UCSD-AML1 (cell line): ENCODE results near the gene RSU1.

ENCODE experiments used
- DNase-seq: peaks from one replicate; lab custom pipeline; 2025; ENCODE audit not compliant: unreplicated experiment; lab: John Stamatoyannopoulos, UW

RSU1 gene

DNA sequence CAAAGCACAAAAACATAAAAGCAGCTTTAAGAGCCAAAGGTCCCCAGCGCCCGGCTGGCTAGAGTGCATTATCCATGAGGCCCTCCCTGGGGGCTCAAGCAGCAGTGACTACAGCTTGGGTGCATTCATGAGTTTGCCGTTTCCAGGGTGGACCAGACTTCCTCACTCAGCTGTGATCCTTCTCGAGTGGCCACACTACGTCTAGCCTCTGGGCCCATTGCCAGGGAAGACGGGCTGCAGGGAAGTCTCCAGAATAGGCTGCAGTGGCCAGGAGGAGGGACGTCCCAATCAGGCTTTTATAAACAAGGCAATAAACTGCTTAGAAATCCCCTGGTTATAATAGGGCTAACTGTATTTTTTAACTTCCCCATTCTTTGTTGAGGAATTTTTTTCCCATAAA, 206.2 kb downstream of the RSU1 start:
- DNase-seq, result no peak

DNA sequence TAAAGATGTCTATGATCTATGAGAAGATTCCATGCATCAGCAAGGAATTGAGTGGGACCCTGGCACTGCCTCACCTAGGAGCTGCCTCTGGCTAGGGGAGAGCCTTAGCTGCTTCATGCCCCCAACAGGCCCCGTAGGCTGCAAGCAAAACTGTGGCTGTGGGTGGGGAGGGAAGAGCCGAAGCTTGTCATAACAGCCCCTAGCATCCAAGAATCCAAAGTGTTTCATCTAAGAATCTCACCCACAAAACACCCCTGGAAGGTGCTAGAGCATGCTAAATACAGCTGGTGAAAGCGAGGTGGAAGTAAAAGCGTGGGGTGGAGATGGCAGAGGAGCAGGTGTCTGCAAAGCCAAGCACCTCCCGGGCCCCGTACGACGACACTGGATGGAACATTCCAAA, 208.0 kb downstream of the RSU1 start:
- DNase-seq, result no peak

DNA sequence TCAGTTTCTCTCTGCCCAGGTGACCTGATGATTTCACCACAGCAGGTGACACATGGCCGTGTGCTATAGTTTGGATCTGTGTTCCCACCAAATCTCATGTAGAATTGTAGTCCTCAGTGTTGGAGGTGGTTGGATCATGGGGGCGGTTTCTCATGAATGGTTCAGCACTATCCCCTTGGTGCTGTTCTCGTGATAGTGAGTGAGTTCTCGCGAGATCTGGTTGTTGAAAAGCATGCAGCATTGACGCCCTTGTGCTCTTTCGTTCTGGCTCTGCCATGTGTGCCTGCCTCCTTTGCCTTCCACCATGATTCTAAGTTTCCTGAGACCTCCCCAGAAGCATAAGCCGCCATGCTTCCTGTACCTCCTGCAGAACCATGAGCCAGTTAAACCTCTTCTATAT, 210.3 kb downstream of the RSU1 start:
- no peak for DNase-seq

DNA sequence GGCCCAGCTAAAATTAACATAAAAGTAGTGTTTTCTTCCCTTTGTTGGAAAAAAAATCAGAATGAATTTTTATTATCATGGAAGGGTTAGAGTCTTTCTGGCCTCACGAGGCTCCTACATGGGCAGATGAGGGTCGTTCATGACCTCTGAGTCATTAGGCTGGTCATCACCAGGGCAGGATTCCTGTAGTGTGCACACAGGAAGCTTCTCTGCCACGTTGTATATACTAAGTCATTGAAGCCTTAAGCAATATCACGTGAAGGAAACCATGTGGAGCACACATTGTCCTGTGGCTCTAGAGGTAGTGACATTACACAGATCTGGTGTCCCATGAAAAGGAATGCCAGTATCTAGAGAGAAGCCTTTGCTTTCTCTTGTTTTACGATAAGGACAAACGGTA, 210.8 kb downstream of the RSU1 start:
- DNase-seq, result no peak

DNA sequence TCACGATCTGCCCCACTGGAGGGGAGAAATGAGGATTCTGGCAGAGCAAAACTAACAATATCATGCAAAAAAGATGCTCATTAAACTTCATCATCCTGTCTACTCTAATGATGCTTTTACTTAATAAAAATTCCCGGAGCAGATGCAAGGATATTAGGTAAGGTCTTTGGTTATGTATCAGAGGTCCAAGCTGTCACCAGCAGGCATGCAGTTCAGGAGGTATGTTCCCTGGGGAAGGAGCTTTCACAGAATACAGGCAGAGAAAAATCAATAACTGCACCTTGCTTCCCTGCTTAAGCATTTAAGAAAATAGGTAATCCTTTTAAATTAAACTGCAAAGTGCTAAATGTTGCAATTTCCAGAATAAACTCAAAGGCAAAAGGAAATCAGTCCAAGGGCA, 213.9 kb downstream of the RSU1 start:
- no peak for DNase-seq

GRCh38 chr10:16602104-16602775, 215.0 kb downstream of the RSU1 start:
- DNase-seq, result no peak

- DNase-seq, result no peak
These were observed 217.6 kb downstream of the RSU1 start for GRCh38 chr10:16599662-16600061.

GRCh38 chr10:16597656-16598055, 219.6 kb downstream of the RSU1 start:
- no peak for DNase-seq

GRCh38 chr10:16592378-16592777, 224.8 kb downstream of the RSU1 start:
- no peak for DNase-seq

GRCh38 chr10:16586358-16587138, 230.7 kb downstream of the RSU1 start:
- no peak for DNase-seq

DNA sequence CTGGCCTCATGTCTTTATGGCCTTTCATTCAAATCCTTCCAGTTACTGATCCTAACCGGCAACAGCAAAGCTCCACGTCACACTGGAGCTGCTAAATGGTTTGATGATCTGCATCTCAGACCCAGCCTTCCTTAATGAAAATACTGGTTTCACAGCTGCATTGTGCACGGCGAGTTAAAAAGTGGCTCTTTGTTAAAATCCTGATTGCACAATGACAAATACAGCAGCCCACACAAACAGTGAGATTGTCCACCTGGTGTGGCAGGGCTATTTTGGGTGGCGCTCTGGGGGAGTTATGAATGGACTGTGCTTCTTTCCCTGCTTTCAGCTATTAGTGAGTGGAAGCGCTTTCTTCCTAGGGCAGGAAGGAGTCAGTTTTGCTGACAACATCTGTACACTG, 232.1 kb downstream of the RSU1 start:
- DNase-seq, result no peak

DNA sequence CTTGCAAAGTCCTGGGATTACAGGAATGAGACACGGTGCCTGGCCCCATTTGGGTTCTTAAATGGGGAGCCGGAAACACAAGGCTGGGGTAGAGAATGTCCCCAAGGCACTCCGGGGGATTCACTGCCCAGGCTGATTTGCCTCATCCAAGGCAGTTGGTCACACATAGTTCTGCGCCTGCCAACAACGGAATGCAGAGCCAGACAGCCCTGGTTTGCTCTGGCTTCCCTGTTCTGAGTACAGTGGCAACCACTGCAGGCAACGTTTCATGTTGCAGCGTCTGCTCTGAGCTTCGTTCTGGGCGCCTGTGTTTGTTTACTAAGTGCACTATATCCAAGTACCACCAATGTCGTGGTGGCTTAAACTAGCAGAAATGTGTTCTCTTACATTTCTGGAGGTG, 233.8 kb downstream of the RSU1 start:
- no peak for DNase-seq

GRCh38 chr10:16581202-16581601, 236.0 kb downstream of the RSU1 start:
- DNase-seq, result no peak

GRCh38 chr10:16570731-16571130, 246.5 kb downstream of the RSU1 start:
- DNase-seq, result no peak

GRCh38 chr10:16566202-16566805, 250.9 kb downstream of the RSU1 start:
- DNase-seq, result no peak

DNA sequence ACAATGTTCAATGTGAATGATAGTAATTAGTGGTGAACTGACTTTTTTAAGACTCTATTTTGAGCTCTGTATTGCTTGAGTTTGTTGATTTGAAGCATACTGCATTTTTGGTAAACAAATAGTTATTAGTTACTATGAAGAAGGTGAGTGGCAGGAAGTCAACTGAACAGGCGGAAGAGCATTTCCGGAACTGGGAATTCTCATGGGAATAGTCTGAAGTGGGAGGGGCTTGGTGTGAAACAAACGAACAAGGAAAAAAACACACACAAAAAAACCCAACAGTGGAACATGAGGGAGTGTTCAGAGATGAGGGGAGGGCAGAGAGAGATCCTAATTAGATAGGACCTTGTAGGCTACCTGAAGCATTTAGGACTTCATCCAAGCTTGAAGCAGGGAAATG, 251.6 kb downstream of the RSU1 start:
- no peak for DNase-seq

- DNase-seq, result no peak
These were observed 254.3 kb downstream of the RSU1 start for GRCh38 chr10:16562891-16563290.

GRCh38 chr10:16559236-16559773, 257.9 kb downstream of the RSU1 start:
- DNase-seq, result no peak

GRCh38 chr10:16547973-16548372, 269.3 kb downstream of the RSU1 start:
- DNase-seq, result no peak

DNA sequence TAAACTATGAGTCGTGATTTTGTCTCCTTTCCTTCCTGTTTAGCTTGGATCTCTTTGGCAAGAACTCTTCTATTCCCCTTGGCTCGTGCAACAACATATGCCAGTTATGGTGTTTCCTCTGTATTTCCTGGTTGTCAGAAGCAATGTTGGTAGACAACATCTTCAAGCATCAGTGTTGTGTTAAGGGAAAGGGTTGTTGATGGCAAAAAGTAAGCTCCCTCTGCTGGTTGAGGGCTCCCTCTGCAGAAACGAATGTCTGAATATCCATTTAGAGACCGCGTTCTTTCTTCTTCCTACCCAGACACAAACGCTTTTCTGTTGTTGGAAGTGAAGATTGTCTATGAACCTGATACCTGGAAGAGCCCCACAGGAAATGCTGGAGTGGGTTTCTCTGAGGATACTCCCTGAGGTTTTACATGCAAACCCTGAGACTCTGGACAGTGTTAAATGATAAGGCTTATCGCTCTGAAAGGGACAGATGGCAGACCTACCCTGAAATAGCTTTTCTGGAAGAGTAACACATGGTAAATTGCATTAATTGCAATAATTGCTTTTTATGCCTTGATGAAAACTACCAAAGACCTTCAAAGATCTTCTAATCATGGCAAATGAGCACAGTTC, 272.0 kb downstream of the RSU1 start:
- DNase-seq, result no peak

DNA sequence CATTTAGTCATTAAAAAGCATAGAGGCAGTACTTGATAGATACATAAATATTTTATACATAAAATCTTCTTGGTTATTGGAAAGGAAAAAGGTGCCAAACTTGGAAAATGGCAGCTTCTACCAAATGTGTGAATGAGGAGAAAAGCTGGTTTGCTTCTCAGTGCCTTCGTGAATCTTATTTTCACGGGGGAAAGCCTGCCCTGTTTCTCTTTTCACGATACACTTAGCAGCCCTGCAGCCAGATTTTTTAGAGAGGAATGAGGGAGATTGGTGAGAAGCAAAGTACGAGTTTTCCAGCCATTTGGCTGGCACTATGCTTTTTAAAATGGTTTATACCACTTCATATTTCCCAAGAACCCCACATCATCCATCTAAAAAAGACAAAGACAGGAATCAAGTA, 272.6 kb downstream of the RSU1 start:
- no peak for DNase-seq

GRCh38 chr10:16544099-16544498, 273.1 kb downstream of the RSU1 start:
- no peak for DNase-seq
